Transverse colon (tissue), 4 donors: Measurements from ENCODE around the gene ATP11A.

ENCODE experiments used
- EP300 ChIP-seq: sonication (generic); formaldehyde crosslinking; IDR thresholded peaks from one replicate; pipeline ENCODE4 v1.6.1; 2017; ENCODE audit warnings: antibody characterized with exemption, low read depth
- POLR2A ChIP-seq: fragments of 450-650 bp; IDR thresholded peaks from one replicate; pipeline ENCODE4 v1.6.1; 2016; ENCODE audit warnings: antibody characterized with exemption, mild to moderate bottlenecking, moderate library complexity
- POLR2AphosphoS5 ChIP-seq, 3 donors: sonication (generic); formaldehyde crosslinking; IDR thresholded peaks; one replicate each; pipeline ENCODE4 v1.6.1; 2016; ENCODE audit warnings: antibody characterized with exemption in 3 of 3
- TF ChIP-seq, protein P1 (sequence below), 5 experiments: fragments of 200-600 bp in 3 of 5; fragments of 450-650 bp in 2 of 5; sonication (generic) in 3 of 5; IDR thresholded peaks; 1 replicate in 2 of 5; 2 replicates in 3 of 5; pipeline ENCODE4 v1.5.1; 2016 to 2017; ENCODE audit warnings: antibody characterized with exemption in 5 of 5, inconsistent platforms in 3 of 5, mild to moderate bottlenecking in 2 of 5, moderate library complexity in 1 of 5

DNA sequence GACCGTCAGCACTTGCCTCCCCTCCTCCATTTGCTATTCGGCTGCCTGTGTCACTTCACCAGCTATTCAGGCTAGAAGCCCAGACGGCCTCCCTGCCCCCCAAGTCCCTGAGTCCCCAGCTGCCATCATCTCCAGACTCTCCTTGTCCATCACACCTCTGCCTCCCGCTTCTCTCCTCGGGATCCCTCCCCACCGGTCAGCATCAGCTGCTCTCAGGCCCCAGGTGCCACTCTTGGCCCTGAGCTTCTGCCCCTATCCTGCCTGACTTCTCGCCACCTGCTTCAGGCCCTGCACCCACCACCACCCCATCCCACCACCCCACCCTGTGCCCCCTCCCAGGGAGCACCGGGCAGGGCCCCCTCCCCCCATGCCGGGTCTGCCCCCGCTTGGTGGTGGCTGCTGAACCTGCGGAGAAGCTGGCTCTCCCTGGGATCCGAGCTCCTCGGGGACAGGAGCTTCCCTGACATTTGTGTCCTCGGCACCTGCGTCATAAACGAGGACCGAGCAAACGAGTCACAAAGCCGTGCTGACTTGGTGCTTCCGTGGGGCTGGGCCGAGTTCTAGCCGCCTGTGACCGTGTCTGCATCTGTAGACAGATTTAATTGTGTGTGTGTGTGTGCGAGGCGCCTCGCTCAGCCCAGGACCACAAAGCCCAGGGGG, 208.9 kb downstream of the ATP11A start:
- TF ChIP-seq EP300 (no peak), POLR2A (no peak), POLR2AphosphoS5 (IDR thresholded peaks at IDR 0.05) (no peak)
- TF ChIP-seq, protein P1, sequence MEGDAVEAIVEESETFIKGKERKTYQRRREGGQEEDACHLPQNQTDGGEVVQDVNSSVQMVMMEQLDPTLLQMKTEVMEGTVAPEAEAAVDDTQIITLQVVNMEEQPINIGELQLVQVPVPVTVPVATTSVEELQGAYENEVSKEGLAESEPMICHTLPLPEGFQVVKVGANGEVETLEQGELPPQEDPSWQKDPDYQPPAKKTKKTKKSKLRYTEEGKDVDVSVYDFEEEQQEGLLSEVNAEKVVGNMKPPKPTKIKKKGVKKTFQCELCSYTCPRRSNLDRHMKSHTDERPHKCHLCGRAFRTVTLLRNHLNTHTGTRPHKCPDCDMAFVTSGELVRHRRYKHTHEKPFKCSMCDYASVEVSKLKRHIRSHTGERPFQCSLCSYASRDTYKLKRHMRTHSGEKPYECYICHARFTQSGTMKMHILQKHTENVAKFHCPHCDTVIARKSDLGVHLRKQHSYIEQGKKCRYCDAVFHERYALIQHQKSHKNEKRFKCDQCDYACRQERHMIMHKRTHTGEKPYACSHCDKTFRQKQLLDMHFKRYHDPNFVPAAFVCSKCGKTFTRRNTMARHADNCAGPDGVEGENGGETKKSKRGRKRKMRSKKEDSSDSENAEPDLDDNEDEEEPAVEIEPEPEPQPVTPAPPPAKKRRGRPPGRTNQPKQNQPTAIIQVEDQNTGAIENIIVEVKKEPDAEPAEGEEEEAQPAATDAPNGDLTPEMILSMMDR (IDR thresholded peaks at IDR 0.05), result no peak
